CD4-positive, alpha-beta T cell (primary cell): ENCODE data around the gene ASIC3. TPM values are rescaled to one million over a fixed set of nuclear protein-coding genes. Genes with fewer than 3 reads are reported as not detected.

ENCODE experiments used
- ATAC-seq: fragments of 200-7000 bp; cut with Tn5 transposase; one replicate; pipeline ENCODE4 v1.10.0; 2022; ENCODE audit warnings: mild to moderate bottlenecking; ENCODE audit not compliant: poor library complexity
- CTCF ChIA-PET: fragments of 350-600 bp; sonication (Branson Sonifier 250); formaldehyde crosslinking; loops from one replicate; lab custom pipeline; 2021; ENCODE audit warnings: antibody characterized with exemption, inconsistent platforms; lab: Charles Lee
- POLR2A ChIA-PET: fragments of 350-600 bp; sonication (Branson Sonifier 250); formaldehyde crosslinking; loops from one replicate; lab custom pipeline; 2021; ENCODE audit warnings: antibody characterized with exemption, inconsistent platforms; lab: Charles Lee
- DNase-seq, 14 experiments: peaks; one replicate each; pipeline ENCODE4 v3.0.0-alpha.2; 2013 to 2020; ENCODE audit warnings: mixed read lengths in 2 of 14
- H3K27ac ChIP-seq, 2 donors: one replicate each; pipeline versions ENCODE4 v1.5.1 to v1.7.0; 2013; ENCODE audit warnings: low read length in 2 of 2, low read depth in 1 of 2, mild to moderate bottlenecking in 1 of 2
- H3K27me3 ChIP-seq, 2 experiments: 1 replicate in 1 of 2; 2 replicates in 1 of 2; pipeline versions ENCODE4 v1.6.1 to v1.7.0; 2013; ENCODE audit warnings: low read length in 2 of 2, control low read depth in 1 of 2, mild to moderate bottlenecking in 1 of 2, moderate library complexity in 1 of 2; ENCODE audit not compliant: insufficient read depth in 2 of 2, control insufficient read depth in 1 of 2
- H3K36me3 ChIP-seq: one replicate; pipeline ENCODE4 v1.6.1; 2013; ENCODE audit warnings: low read length, control low read depth; ENCODE audit not compliant: insufficient read depth
- H3K4me1 ChIP-seq: one replicate; pipeline ENCODE4 v1.6.1; 2013; ENCODE audit warnings: low read length, control low read depth; ENCODE audit not compliant: insufficient read depth
- H3K4me3 ChIP-seq: one replicate; pipeline ENCODE4 v1.5.1; 2013; ENCODE audit warnings: mild to moderate bottlenecking, low read length, moderate library complexity
- H3K9me3 ChIP-seq, 2 experiments: 1 replicate in 1 of 2; 2 replicates in 1 of 2; pipeline versions ENCODE4 v1.6.1 to v1.7.0; 2013; ENCODE audit warnings: low read length in 2 of 2, mild to moderate bottlenecking in 2 of 2, control low read depth in 1 of 2, moderate library complexity in 1 of 2; ENCODE audit not compliant: control insufficient read depth in 1 of 2, insufficient read depth in 1 of 2
- H3K27ac Mint-ChIP-seq: one replicate; pipeline ENCODE4 v1.8.0; 2020; ENCODE audit warnings: mixed read lengths
- H3K27me3 Mint-ChIP-seq: one replicate; pipeline ENCODE4 v1.8.0; 2021; ENCODE audit warnings: mixed read lengths
- H3K36me3 Mint-ChIP-seq: one replicate; pipeline ENCODE4 v1.8.0; 2021; ENCODE audit warnings: low read depth, mixed read lengths
- H3K4me1 Mint-ChIP-seq: one replicate; pipeline ENCODE4 v1.8.0; 2021; ENCODE audit warnings: low read depth, mixed read lengths
- H3K4me3 Mint-ChIP-seq: one replicate; pipeline ENCODE4 v1.8.0; 2020; ENCODE audit warnings: mild to moderate bottlenecking, mixed read lengths
- H3K9me3 Mint-ChIP-seq: one replicate; pipeline ENCODE4 v1.8.0; 2020; ENCODE audit warnings: mixed read lengths
- CTCF ChIP-seq: fragments of 200-600 bp; IDR thresholded peaks from one replicate; pipeline ENCODE4 v1.8.0; 2022; ENCODE audit warnings: antibody characterized with exemption, mild to moderate bottlenecking
- intact Hi-C, 2 experiments: fragments of 100-400 bp; cut with DNase I in 1 of 2; cut with micrococcal nuclease in 1 of 2; formaldehyde crosslinking; loops; one replicate each; pipeline versions ENCODE4 v1.15.1 to v1.9.0; 2023 to 2025; cut with DNase I, micrococcal nuclease
- total RNA-seq, 174 experiments: library from RNA in 2 of 174; stranded (reverse) in 2 of 174; gene quantifications; one replicate each; pipeline ENCODE4 v1.2.3 and lab custom pipeline; 2021 to 2026

The ASIC3 gene
- total RNA-seq, 2 experiments from 2014 or later = 13.8 to 15.2 TPM

- no peak overlapping the region for H3K27ac Mint-ChIP-seq
- POLR2A ChIA-PET = interaction anchor here (1.1 kb wide), 1 partner anchor 33 kb away, joined by 3 read pairs; the partner anchor contains the start of gene ABCB8
These were observed 13.1 kb downstream of the ASIC3 start for GRCh38 chr7:151061213-151062110.

GRCh38 chr7:151062111-151062398 lies 13.7 kb downstream of the ASIC3 start:
- peak overlapping the region; percentile 80 for H3K4me3 Mint-ChIP-seq
- no peak overlapping the region for H3K4me3 ChIP-seq
- no peaks in the 10 kb centered on the region for H3K27me3 Mint-ChIP-seq
- intact Hi-C loops = no loop called here
- peaks cover 39% of the 10 kb centered on the region for H3K4me1 ChIP-seq
- no peaks in the 10 kb centered on the region for H3K9me3 Mint-ChIP-seq
- DNase-seq (no peak), ATAC-seq (no peak)
- no peak overlapping the region for H3K27ac ChIP-seq
- no peak for TF ChIP-seq CTCF
- H3K27ac Mint-ChIP-seq = no peak overlapping the region
- peaks cover 35% of the 10 kb centered on the region for H3K4me1 Mint-ChIP-seq
- CTCF ChIA-PET = no interaction called here
- H3K27me3 ChIP-seq = no peaks in the 10 kb centered on the region
- H3K36me3 ChIP-seq = peaks cover 30% of the 10 kb centered on the region
- POLR2A ChIA-PET = no interaction called here
- peaks cover 25% of the 10 kb centered on the region for H3K36me3 Mint-ChIP-seq
- no peaks in the 10 kb centered on the region for H3K9me3 ChIP-seq

More at GRCh38 chr7:151061213-151062110, 13.1 kb downstream of the ASIC3 start:
- no peaks in the 10 kb centered on the region for H3K27me3 ChIP-seq
- ATAC-seq = no peak
- H3K4me3 Mint-ChIP-seq = peak overlapping the region; percentile 88
- H3K9me3 Mint-ChIP-seq = no peaks in the 10 kb centered on the region
- DNase-seq = no peak
- H3K4me1 ChIP-seq = peaks cover 45% of the 10 kb centered on the region
- no peak overlapping the region for H3K27ac ChIP-seq
- no peaks in the 10 kb centered on the region for H3K9me3 ChIP-seq
- peaks cover 25% of the 10 kb centered on the region for H3K36me3 ChIP-seq
- no peak for TF ChIP-seq CTCF
- H3K4me1 Mint-ChIP-seq = peaks cover 38% of the 10 kb centered on the region
- CTCF ChIA-PET = interaction anchor here (1.6 kb wide), 1 partner anchor 23 kb away, joined by 11 read pairs; the partner anchor contains the start of gene TMUB1
- H3K4me3 ChIP-seq = no peak overlapping the region
- peaks cover 22% of the 10 kb centered on the region for H3K36me3 Mint-ChIP-seq
- no peaks in the 10 kb centered on the region for H3K27me3 Mint-ChIP-seq
- intact Hi-C loops = no loop called here

GRCh38 chr7:151062399-151063211 lies 14.3 kb downstream of the ASIC3 start:
- no peak overlapping the region for H3K4me3 ChIP-seq
- H3K27ac Mint-ChIP-seq = no peak overlapping the region
- H3K36me3 Mint-ChIP-seq = peaks cover 30% of the 10 kb centered on the region
- H3K27ac ChIP-seq = no peak overlapping the region
- ChIA-PET POLR2A (interaction anchor here (0.7 kb wide), 1 partner anchor 44 kb away, joined by 5 read pairs; no protein-coding TSS in a partner anchor), CTCF (no interaction called here)
- intact Hi-C loops = no loop called here
- H3K9me3 ChIP-seq = no peaks in the 10 kb centered on the region
- peaks cover 35% of the 10 kb centered on the region for H3K36me3 ChIP-seq
- no peaks in the 10 kb centered on the region for H3K27me3 Mint-ChIP-seq
- ATAC-seq (no peak), DNase-seq (no peak)
- no peak for TF ChIP-seq CTCF
- peaks cover 33% of the 10 kb centered on the region for H3K4me1 ChIP-seq
- H3K4me1 Mint-ChIP-seq = peaks cover 30% of the 10 kb centered on the region
- H3K9me3 Mint-ChIP-seq = no peaks in the 10 kb centered on the region
- H3K27me3 ChIP-seq = no peaks in the 10 kb centered on the region
- H3K4me3 Mint-ChIP-seq = no peak overlapping the region
